ENCODE measurements around the gene CAB39L.

CAB39L gene

GRCh38 chr13:49443704-49444523, at the start of gene CAB39L, which contains the start of gene SETDB2:
TSS of gene CAB39L (minus strand) at chr13:49444064. CDS start at chr13:49382910, 61,154 bp downstream.
TSS of gene SETDB2 (plus strand) at chr13:49444274. CDS start at chr13:49451894, 7,620 bp downstream.
- peak; percentile 94 to 98 for DNase-seq (ENCODE audit: low read depth in 2 of 2)

- no peak for DNase-seq (ENCODE audit: low read depth in 2 of 2)
These were observed 44.7 kb upstream of the CAB39L start for GRCh38 chr13:49488563-49488962.

- no peak for DNase-seq (ENCODE audit: low read depth in 2 of 2)
These were observed 37.9 kb upstream of the CAB39L start for GRCh38 chr13:49481788-49482187.

GRCh38 chr13:49476529-49476928, 32.7 kb upstream of the CAB39L start:
- no peak for DNase-seq (ENCODE audit: low read depth in 2 of 2)

GRCh38 chr13:49472186-49472585, 28.3 kb upstream of the CAB39L start:
- DNase-seq (ENCODE audit: low read depth in 2 of 2), result no peak

- no peak for DNase-seq (ENCODE audit: low read depth in 2 of 2)
These were observed 22.5 kb upstream of the CAB39L start for GRCh38 chr13:49466292-49466838.

GRCh38 chr13:49464621-49465325, 20.9 kb upstream of the CAB39L start:
- no peak for DNase-seq (ENCODE audit: low read depth in 2 of 2)

- no peak for DNase-seq (ENCODE audit: low read depth in 2 of 2)
These were observed 20.2 kb upstream of the CAB39L start for GRCh38 chr13:49464085-49464484.

- DNase-seq (ENCODE audit: low read depth in 2 of 2), result no peak
These were observed 15.7 kb upstream of the CAB39L start for GRCh38 chr13:49459580-49459979.

- no peak for DNase-seq (ENCODE audit: low read depth in 2 of 2)
These were observed 13.4 kb upstream of the CAB39L start for GRCh38 chr13:49457221-49457620.

GRCh38 chr13:49456156-49456555, 12.3 kb upstream of the CAB39L start:
- no peak for DNase-seq (ENCODE audit: low read depth in 2 of 2)

GRCh38 chr13:49455007-49455398, 11.1 kb upstream of the CAB39L start:
- DNase-seq (ENCODE audit: low read depth in 2 of 2), result no peak

- DNase-seq (ENCODE audit: low read depth in 2 of 2), result no peak
These were observed 10.6 kb upstream of the CAB39L start for GRCh38 chr13:49454388-49455006.

- no peak for DNase-seq (ENCODE audit: low read depth in 2 of 2)
These were observed 9.6 kb upstream of the CAB39L start for GRCh38 chr13:49453465-49453864.

- no peak for DNase-seq (ENCODE audit: low read depth in 2 of 2)
These were observed 9.0 kb upstream of the CAB39L start for GRCh38 chr13:49452725-49453457.

GRCh38 chr13:49450105-49450819, 6.4 kb upstream of the CAB39L start:
- DNase-seq (ENCODE audit: low read depth in 2 of 2), result no peak

GRCh38 chr13:49448753-49449152, 4.9 kb upstream of the CAB39L start:
- DNase-seq (ENCODE audit: low read depth in 2 of 2), result no peak

GRCh38 chr13:49446473-49446872, 2.6 kb upstream of the CAB39L start:
- no peak for DNase-seq (ENCODE audit: low read depth in 2 of 2)

GRCh38 chr13:49444524-49445395, 896 bp upstream of the CAB39L start:
- DNase-seq (ENCODE audit: low read depth in 2 of 2), result no peak

- DNase-seq (ENCODE audit: low read depth in 2 of 2), result no peak
These were observed 534 bp downstream of the CAB39L start for GRCh38 chr13:49443357-49443703.
